Esophagus squamous epithelium (tissue), 4 donors: ENCODE results near the gene CDH12.

Source experiments
- POLR2A ChIP-seq, 4 donors: fragments of 450-650 bp; IDR thresholded peaks; one replicate each; pipeline ENCODE4 v1.6.1; 2017; ENCODE audit warnings: antibody characterized with exemption in 4 of 4, mild to moderate bottlenecking in 4 of 4, moderate library complexity in 3 of 4
- TF ChIP-seq, protein P1 (sequence below), 6 experiments: fragments of 450-650 bp in 4 of 6; fragments of 200-600 bp in 2 of 6; sonication (generic) in 2 of 6; IDR thresholded peaks; one replicate each; pipeline ENCODE4 v1.5.1; 2016 to 2019; ENCODE audit warnings: antibody characterized with exemption in 6 of 6, mild to moderate bottlenecking in 4 of 6, moderate library complexity in 4 of 6

DNA sequence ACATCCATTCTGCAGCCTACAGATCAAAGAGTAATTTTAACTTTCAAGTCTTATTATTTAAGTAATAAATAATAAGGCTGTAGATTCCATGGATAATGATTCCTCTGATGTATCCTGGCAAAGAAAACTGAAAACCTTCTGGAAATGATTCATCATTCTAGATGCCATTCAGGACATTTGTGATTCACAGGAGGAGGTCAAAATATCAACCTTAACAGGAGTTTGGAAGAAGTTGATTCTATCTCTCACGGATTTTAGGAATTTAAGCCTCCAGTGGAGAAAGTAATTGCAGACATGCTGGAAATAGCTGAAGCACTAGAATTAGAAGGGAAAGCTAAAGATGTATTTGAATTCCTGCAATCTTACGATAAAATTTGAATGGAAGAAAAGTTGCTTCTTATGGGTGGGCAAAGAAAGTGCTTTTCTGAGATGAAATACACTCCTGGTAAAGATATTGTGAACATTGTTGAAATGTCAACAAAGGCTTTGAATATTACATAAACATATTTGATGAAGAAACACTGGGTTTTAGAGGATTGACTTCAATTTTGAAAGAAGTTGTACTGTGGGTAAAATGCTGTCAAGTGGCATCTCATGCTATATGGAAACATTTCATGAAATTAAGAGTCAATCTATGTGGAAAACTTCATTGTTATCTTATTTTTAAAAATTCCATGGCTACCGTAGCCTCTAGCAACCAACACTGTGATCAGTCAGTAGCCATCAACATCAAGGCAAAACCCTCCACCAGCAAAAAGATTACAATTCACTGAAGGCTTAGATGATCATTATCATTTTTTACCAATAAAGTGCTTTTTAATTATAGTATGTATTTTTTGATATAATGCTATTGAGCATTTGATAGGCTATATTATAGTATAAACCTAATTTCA, 1141.0 kb downstream of the CDH12 start:
- TF ChIP-seq POLR2A (IDR thresholded peaks at IDR 0.05): no peak
- TF ChIP-seq, protein P1, sequence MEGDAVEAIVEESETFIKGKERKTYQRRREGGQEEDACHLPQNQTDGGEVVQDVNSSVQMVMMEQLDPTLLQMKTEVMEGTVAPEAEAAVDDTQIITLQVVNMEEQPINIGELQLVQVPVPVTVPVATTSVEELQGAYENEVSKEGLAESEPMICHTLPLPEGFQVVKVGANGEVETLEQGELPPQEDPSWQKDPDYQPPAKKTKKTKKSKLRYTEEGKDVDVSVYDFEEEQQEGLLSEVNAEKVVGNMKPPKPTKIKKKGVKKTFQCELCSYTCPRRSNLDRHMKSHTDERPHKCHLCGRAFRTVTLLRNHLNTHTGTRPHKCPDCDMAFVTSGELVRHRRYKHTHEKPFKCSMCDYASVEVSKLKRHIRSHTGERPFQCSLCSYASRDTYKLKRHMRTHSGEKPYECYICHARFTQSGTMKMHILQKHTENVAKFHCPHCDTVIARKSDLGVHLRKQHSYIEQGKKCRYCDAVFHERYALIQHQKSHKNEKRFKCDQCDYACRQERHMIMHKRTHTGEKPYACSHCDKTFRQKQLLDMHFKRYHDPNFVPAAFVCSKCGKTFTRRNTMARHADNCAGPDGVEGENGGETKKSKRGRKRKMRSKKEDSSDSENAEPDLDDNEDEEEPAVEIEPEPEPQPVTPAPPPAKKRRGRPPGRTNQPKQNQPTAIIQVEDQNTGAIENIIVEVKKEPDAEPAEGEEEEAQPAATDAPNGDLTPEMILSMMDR (IDR thresholded peaks at IDR 0.05): no peak
